Mucosa of descending colon (tissue), 3 donors: ENCODE data around the gene DPEP3. TPM values are rescaled to one million over a fixed set of nuclear protein-coding genes. Genes with fewer than 3 reads are reported as not detected.

Source experiments
- ATAC-seq: fragments of 200-7000 bp; cut with Tn5 transposase; one replicate; pipeline ENCODE4 v1.9.1; 2020; ENCODE audit warnings: mild to moderate bottlenecking, moderate library complexity
- DNase-seq, 3 donors: peaks; one replicate each; pipeline ENCODE4 v3.0.0-alpha.2; 2020
- H3K36me3 ChIP-seq: fragments of 200-600 bp; one replicate; pipeline ENCODE4 v1.8.0; 2021; ENCODE audit warnings: low read depth, mild to moderate bottlenecking
- H3K4me1 ChIP-seq: fragments of 200-600 bp; one replicate; pipeline ENCODE4 v1.8.0; 2021; ENCODE audit warnings: low read depth, mild to moderate bottlenecking
- H3K4me3 ChIP-seq: fragments of 200-600 bp; one replicate; pipeline ENCODE4 v1.8.0; 2021; ENCODE audit warnings: mild to moderate bottlenecking
- H3K9me3 ChIP-seq: fragments of 200-600 bp; one replicate; pipeline ENCODE4 v1.8.0; 2021; ENCODE audit warnings: mild to moderate bottlenecking
- intact Hi-C, 2 donors: fragments of 100-400 bp; cut with DNase I in 1 of 2; cut with micrococcal nuclease in 1 of 2; formaldehyde crosslinking; loops; one replicate each; pipeline versions ENCODE4 v1.11.0 to v1.11.1; 2022; cut with DNase I, micrococcal nuclease
- total RNA-seq, 3 donors: library from RNA; stranded (reverse); fragmentation: NEBNext Ultra II Directional in 2 of 3; extraction: Animal tissue kit (Norgen Biotek cat#: 25700) in 2 of 3; gene quantifications; one replicate each; pipeline versions ENCODE4 v1.2.1 to v1.2.4, GENCODE V29; 2021 to 2023
- TF ChIP-seq, protein P1 (sequence below): fragments of 200-600 bp; IDR thresholded peaks from one replicate; pipeline ENCODE4 v1.8.0; 2022; ENCODE audit warnings: antibody characterized with exemption, mild to moderate bottlenecking
- donor health status: DM: no; HTN: no; CAD: no; lungs with moderate emphysema.
- donor health status: DM: no; HTN: no; CAD: no.
- donor health status: DM: no; HTN: yes; CAD: no.

Gene DPEP3
- total RNA-seq, 3 donors from 2014 or later = not detected

DNA sequence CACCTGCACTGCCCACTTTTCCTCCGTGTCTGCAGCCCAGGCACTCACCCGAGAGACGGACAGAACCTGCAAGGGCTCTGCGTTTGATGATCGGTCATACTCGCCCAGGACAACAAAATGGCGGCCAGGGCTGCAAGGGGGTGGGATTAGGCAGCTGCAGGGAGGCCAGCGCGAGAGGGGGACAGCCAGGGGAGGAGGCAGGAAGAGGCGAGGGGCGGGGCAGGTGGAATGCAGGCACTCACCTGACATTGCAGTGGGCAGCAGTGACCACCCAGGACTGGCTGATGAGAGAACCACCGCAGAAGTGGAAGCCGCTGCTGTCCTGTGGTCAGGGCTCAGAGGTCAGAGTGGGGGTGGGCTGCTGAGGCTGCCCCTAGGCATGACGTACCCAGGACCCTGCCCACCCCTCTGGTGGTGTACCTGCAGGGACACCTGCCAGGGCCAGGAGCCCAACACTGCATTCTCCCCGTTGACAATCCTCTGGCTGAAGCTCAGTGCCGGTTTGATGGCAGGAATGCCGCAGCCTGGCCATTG is 49.6 kb downstream of the DPEP3 start:
- intact Hi-C loops = loop anchor here in 1 of 2 donors (10.0 kb wide), 1 partner anchor 46 kb away; the partner anchor contains the start of gene NRN1L
- no peak for ATAC-seq
- H3K36me3 ChIP-seq = peaks cover 5% of the 10 kb centered on the region

DNA sequence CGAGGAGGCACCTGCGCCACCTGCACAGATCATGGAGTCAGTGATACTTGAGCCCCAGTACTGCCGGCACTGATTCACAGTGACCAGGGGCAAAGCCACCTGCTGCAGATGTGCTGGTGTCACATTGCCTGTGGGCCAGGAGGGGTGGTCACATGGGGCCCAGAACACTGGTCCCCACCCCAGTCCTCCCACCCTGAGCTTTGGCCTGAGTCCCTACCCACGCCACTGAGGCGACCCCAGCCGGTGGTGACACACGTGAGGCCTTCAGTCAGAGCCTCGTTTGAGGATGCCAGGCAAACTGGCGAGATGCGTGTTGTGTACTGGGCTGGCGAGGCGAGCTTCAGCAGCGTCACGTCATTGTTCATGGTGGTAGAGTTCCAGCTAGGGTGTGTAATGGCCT is 50.1 kb downstream of the DPEP3 start:
- Histone ChIP-seq H3K9me3 (no peaks in the 10 kb centered on the region), H3K4me1 (peaks cover 6% of the 10 kb centered on the region), H3K4me3 (no peak overlapping the region), H3K36me3 (peaks cover 5% of the 10 kb centered on the region)
- DNase-seq (no peak), ATAC-seq (no peak)
- TF ChIP-seq, protein P1, sequence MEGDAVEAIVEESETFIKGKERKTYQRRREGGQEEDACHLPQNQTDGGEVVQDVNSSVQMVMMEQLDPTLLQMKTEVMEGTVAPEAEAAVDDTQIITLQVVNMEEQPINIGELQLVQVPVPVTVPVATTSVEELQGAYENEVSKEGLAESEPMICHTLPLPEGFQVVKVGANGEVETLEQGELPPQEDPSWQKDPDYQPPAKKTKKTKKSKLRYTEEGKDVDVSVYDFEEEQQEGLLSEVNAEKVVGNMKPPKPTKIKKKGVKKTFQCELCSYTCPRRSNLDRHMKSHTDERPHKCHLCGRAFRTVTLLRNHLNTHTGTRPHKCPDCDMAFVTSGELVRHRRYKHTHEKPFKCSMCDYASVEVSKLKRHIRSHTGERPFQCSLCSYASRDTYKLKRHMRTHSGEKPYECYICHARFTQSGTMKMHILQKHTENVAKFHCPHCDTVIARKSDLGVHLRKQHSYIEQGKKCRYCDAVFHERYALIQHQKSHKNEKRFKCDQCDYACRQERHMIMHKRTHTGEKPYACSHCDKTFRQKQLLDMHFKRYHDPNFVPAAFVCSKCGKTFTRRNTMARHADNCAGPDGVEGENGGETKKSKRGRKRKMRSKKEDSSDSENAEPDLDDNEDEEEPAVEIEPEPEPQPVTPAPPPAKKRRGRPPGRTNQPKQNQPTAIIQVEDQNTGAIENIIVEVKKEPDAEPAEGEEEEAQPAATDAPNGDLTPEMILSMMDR = no peak
- intact Hi-C loops = loop anchor here in 1 of 2 donors (10.0 kb wide), 1 partner anchor 45 kb away; the partner anchor contains the start of gene NRN1L

More for the DNA sequence above, 49.6 kb downstream of the DPEP3 start:
- TF ChIP-seq, protein P1 = no peak
- DNase-seq = no peak
- Histone ChIP-seq H3K9me3 (no peaks in the 10 kb centered on the region), H3K4me1 (peaks cover 8% of the 10 kb centered on the region), H3K4me3 (no peak overlapping the region)

DNA sequence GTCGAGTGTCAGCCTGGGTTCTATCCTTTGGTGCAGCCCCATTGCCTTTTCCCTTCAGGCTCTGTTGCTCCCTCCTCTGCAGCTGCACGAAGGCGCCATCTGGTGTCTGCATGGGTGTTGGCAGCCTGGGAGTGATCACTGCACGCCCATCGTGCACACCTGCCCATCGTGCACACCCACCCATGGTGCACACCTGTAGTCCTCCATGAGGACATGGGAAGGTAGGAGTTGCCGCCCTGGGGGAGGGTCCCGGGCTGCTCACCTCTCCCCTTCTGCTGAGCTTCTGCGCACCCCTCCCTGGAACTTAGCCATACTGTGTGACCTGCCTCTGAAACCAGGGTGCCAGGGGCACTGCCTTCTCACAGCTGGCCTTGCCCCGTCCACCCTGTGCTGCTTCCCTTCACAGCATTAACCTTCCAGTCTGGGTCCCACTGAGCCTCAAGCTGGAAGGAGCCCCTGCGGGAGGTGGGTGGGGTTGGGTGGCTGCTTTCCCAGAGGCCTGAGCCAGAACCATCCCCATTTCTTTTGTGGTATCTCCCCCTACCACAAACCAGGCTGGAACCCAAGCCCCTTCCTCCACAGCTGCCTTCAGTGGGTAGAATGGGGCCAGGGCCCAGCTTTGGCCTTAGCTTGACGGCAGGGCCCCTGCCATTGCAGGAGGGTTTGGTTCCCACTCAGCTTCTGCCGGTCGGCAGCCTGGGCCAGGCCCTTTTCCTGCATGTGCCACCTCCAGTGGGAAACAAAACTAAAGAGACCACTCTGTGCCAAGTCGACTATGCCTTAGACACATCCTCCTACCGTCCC is 51.5 kb downstream of the DPEP3 start:
- DNase-seq (peak; percentile 79 to 84 (median 83)), ATAC-seq (peak; percentile 87)
- intact Hi-C loops = loop anchor here in 1 of 2 donors (10.0 kb wide), 1 partner anchor 114 kb away; no protein-coding TSS in a partner anchor
- peaks cover 5% of the 10 kb centered on the region for H3K36me3 ChIP-seq
- TF ChIP-seq, protein P1 = peak; percentile 63
- no peak overlapping the region for H3K4me3 ChIP-seq
- no peaks in the 10 kb centered on the region for H3K9me3 ChIP-seq
- no peaks in the 10 kb centered on the region for H3K4me1 ChIP-seq

DNA sequence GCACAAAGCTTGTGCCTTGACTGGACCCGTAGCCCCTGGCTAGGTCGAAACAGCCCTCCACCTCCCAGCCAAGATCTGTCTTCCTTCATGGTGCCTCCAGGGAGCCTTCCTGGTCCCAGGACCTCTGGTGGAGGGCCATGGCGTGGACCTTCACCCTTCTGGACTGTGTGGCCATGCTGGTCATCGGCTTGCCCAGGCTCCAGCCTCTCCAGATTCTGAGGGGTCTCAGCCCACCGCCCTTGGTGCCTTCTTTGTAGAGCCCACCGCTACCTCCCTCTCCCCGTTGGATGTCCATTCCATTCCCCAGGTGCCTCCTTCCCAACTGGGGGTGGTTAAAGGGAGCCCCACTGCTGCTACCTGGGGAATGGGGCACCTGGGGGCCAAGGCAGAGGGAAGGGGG is 52.2 kb downstream of the DPEP3 start:
- peaks cover 5% of the 10 kb centered on the region for H3K36me3 ChIP-seq
- no peak for ATAC-seq

DNA sequence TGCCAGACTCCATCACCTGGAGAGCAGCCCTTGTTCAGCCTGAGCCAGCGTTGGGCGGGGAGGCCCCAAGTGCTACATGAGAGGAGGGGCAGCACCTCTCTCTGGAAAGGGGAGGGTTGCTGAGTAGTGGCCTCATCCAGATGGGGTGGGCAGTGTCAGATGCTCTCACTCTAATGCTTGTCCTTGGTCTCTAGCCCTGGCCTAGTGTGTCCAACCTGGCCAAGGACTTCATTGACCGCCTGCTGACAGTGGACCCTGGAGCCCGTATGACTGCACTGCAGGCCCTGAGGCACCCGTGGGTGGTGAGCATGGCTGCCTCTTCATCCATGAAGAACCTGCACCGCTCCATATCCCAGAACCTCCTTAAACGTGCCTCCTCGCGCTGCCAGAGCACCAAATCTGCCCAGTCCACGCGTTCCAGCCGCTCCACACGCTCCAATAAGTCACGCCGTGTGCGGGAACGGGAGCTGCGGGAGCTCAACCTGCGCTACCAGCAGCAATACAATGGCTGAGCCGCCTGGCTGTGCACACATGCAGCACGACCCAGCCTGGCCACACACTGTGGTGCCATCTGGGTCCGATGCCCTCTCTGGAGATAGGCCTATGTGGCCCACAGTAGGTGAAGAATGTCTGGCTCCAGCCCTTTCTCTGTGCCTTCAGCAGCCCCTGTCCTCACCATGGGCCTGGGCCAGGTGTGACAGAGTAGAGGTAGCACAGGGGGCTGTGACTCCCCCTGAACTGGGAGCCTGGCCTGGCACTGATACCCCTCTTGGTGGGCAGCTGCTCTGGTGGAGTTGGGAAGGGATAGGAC is 53.0 kb downstream of the DPEP3 start:
- no peaks in the 10 kb centered on the region for H3K4me1 ChIP-seq
- intact Hi-C loops = loop anchor here in 1 of 2 donors (10.0 kb wide), 1 partner anchor 113 kb away; no protein-coding TSS in a partner anchor
- H3K9me3 ChIP-seq = no peaks in the 10 kb centered on the region
- no peak for DNase-seq
- TF ChIP-seq, protein P1 = no peak
- H3K4me3 ChIP-seq = no peak overlapping the region
- H3K36me3 ChIP-seq = peaks cover 5% of the 10 kb centered on the region
- ATAC-seq = no peak

More for the DNA sequence above, 52.2 kb downstream of the DPEP3 start:
- intact Hi-C loops = loop anchor here in 1 of 2 donors (10.0 kb wide), 1 partner anchor 113 kb away; no protein-coding TSS in a partner anchor
- Histone ChIP-seq H3K4me3 (no peak overlapping the region), H3K9me3 (no peaks in the 10 kb centered on the region), H3K4me1 (no peaks in the 10 kb centered on the region)
- TF ChIP-seq, protein P1 = no peak
- no peak for DNase-seq
